ENCODE measurements around the gene MRPL19.

The MRPL19 gene

GRCh38 chr2:75632091-75632701 is 14.4 kb upstream of the MRPL19 start:
- no peak for TF ChIP-seq CTCF (IDR thresholded peaks at IDR 0.05; ENCODE audit: insufficient read depth, low read length, missing control alignments)
- H3K4me3 ChIP-seq (ENCODE audit: low read depth, low read length): no peak overlapping the region
- ChIA-PET POLR2A (no interaction called here), CTCF (interaction anchor here (1.3 to 15.2 kb wide), 4 partner anchors 7 to 166 kb away, joined by 3 to 452 read pairs (median 73); no protein-coding TSS in a partner anchor)
- no peak for DNase-seq (ENCODE audit: low read depth, low spot score)

- no peak for DNase-seq (ENCODE audit: low read depth, low spot score)
- POLR2A ChIA-PET: no interaction called here
- CTCF ChIA-PET: interaction anchor here (6.3 to 15.2 kb wide), 3 partner anchors 6 to 167 kb away, joined by 69 to 452 read pairs (median 77); no protein-coding TSS in a partner anchor
- no peak for TF ChIP-seq CTCF (IDR thresholded peaks at IDR 0.05; ENCODE audit: insufficient read depth, low read length, missing control alignments)
- H3K4me3 ChIP-seq (ENCODE audit: low read depth, low read length): no peak overlapping the region
Measured at GRCh38 chr2:75632813-75633212, 13.8 kb upstream of the MRPL19 start.

GRCh38 chr2:75633620-75634019 is 13.0 kb upstream of the MRPL19 start:
- CTCF ChIA-PET: interaction anchor here (1.6 to 15.2 kb wide), 6 partner anchors 5 to 168 kb away, joined by 6 to 452 read pairs (median 42); no protein-coding TSS in a partner anchor
- no peak overlapping the region for H3K4me3 ChIP-seq (ENCODE audit: low read depth, low read length)
- no peak for DNase-seq (ENCODE audit: low read depth, low spot score)
- TF ChIP-seq CTCF (IDR thresholded peaks at IDR 0.05; ENCODE audit: insufficient read depth, low read length, missing control alignments): no peak
- POLR2A ChIA-PET: no interaction called here

GRCh38 chr2:75634945-75635344 is 11.6 kb upstream of the MRPL19 start:
- no peak for DNase-seq (ENCODE audit: low read depth, low spot score)
- ChIA-PET CTCF (interaction anchor here (1.1 to 15.2 kb wide), 10 partner anchors 8 to 169 kb away, joined by 3 to 452 read pairs (median 7); partner anchors contain the start of gene MRPL19), POLR2A (no interaction called here)
- no peak overlapping the region for H3K4me3 ChIP-seq (ENCODE audit: low read depth, low read length)
- no peak for TF ChIP-seq CTCF (IDR thresholded peaks at IDR 0.05; ENCODE audit: insufficient read depth, low read length, missing control alignments)

- no peak overlapping the region for H3K4me3 ChIP-seq (ENCODE audit: low read depth, low read length)
- no peak for TF ChIP-seq CTCF (IDR thresholded peaks at IDR 0.05; ENCODE audit: insufficient read depth, low read length, missing control alignments)
- POLR2A ChIA-PET: no interaction called here
- CTCF ChIA-PET: interaction anchor here (0.6 to 15.2 kb wide), 7 partner anchors 7 to 184 kb away, joined by 3 to 452 read pairs (median 10); no protein-coding TSS in a partner anchor
- DNase-seq (ENCODE audit: low read depth, low spot score): no peak
Measured at GRCh38 chr2:75637568-75637967, 9.0 kb upstream of the MRPL19 start.

GRCh38 chr2:75640621-75641121 is 5.9 kb upstream of the MRPL19 start:
- ChIA-PET CTCF (interaction anchor here (0.7 to 15.2 kb wide), 24 partner anchors 8 to 959 kb away, joined by 3 to 452 read pairs (median 5); no protein-coding TSS in a partner anchor), POLR2A (no interaction called here)
- peak; percentile 97 for TF ChIP-seq CTCF (IDR thresholded peaks at IDR 0.05; ENCODE audit: insufficient read depth, low read length, missing control alignments)
- no peak overlapping the region for H3K4me3 ChIP-seq (ENCODE audit: low read depth, low read length)
- no peak for DNase-seq (ENCODE audit: low read depth, low spot score)

Data from AG04449 (cell line).